ENCODE measurements around the gene MYH6.

- TF ChIP-seq POLR2AphosphoS5 (IDR thresholded peaks at IDR 0.05) (no peak), POLR2A (IDR thresholded peaks at IDR 0.05) (no peak), EP300 (IDR thresholded peaks at IDR 0.05; ENCODE audit: low read depth) (no peak)
- TF ChIP-seq, protein P1, sequence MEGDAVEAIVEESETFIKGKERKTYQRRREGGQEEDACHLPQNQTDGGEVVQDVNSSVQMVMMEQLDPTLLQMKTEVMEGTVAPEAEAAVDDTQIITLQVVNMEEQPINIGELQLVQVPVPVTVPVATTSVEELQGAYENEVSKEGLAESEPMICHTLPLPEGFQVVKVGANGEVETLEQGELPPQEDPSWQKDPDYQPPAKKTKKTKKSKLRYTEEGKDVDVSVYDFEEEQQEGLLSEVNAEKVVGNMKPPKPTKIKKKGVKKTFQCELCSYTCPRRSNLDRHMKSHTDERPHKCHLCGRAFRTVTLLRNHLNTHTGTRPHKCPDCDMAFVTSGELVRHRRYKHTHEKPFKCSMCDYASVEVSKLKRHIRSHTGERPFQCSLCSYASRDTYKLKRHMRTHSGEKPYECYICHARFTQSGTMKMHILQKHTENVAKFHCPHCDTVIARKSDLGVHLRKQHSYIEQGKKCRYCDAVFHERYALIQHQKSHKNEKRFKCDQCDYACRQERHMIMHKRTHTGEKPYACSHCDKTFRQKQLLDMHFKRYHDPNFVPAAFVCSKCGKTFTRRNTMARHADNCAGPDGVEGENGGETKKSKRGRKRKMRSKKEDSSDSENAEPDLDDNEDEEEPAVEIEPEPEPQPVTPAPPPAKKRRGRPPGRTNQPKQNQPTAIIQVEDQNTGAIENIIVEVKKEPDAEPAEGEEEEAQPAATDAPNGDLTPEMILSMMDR (IDR thresholded peaks at IDR 0.05) = no peak
Observed at GRCh38 chr14:23415821-23416778, 8.0 kb upstream of the MYH6 start.
